ENCODE measurements around the gene ZBTB7C.

DNA sequence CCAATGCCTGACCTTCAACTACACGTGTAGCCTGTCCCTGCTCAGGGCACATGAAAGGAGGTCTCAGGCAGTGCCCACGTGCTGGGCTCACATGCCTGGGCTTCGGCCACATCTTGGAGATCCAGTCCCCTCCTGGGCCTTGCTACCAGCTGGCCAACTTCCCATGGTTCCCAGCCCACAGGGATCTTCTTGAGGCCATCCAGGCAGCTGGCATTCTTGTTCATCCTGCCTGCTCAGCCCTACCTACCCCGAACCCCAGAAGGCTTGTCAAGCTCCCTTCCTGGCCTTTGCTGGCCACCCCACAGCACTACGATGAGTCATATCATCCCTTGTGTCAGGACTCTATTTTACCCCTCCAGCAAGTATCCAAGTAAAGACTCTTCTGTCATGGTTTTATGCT is 97.1 kb downstream of the ZBTB7C start:
- TF ChIP-seq SMC3 (IDR thresholded peaks at IDR 0.05) (no peak), POLR2A (IDR thresholded peaks at IDR 0.05; ENCODE audit: low read length) (no peak), EP300 (IDR thresholded peaks at IDR 0.05) (no peak), JUNB (IDR thresholded peaks at IDR 0.05) (no peak), CBX2 (IDR thresholded peaks at IDR 0.05; ENCODE audit: borderline replicate concordance, low read depth) (no peak), MYC (IDR thresholded peaks at IDR 0.05; ENCODE audit: borderline replicate concordance, low read length) (no peak)
- TF ChIP-seq, protein P1, sequence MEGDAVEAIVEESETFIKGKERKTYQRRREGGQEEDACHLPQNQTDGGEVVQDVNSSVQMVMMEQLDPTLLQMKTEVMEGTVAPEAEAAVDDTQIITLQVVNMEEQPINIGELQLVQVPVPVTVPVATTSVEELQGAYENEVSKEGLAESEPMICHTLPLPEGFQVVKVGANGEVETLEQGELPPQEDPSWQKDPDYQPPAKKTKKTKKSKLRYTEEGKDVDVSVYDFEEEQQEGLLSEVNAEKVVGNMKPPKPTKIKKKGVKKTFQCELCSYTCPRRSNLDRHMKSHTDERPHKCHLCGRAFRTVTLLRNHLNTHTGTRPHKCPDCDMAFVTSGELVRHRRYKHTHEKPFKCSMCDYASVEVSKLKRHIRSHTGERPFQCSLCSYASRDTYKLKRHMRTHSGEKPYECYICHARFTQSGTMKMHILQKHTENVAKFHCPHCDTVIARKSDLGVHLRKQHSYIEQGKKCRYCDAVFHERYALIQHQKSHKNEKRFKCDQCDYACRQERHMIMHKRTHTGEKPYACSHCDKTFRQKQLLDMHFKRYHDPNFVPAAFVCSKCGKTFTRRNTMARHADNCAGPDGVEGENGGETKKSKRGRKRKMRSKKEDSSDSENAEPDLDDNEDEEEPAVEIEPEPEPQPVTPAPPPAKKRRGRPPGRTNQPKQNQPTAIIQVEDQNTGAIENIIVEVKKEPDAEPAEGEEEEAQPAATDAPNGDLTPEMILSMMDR (IDR thresholded peaks at IDR 0.05) = no peak

Measured in A549 (cell line).